HepG2 (cell line): ENCODE results near the gene OAS3. TPM values are rescaled to one million over a fixed set of nuclear protein-coding genes. Genes with fewer than 3 reads are reported as not detected.

Source experiments
- ATAC-seq: fragments of 200-7000 bp; cut with Tn5 transposase; 3 replicates; pipeline ENCODE4 v1.9.1; 2020; ENCODE audit warnings: mild to moderate bottlenecking, moderate library complexity
- BruUV-seq: library from RNA; stranded (reverse); fragments of 400-500 nt; replicated peaks from 2 replicates; lab custom pipeline; 2021; lab: Mats Ljungman, UMichigan
- CTCF ChIA-PET: fragments of 300-600 bp; formaldehyde crosslinking; extraction: SDS; loops from one replicate; lab custom pipeline; 2021; ENCODE audit warnings: low total read pairs, inconsistent platforms, low intra/inter-chr PET ratio; lab: Yijun Ruan, JAX
- POLR2A ChIA-PET: fragments of 350-600 bp; sonication (Branson Sonifier 250); formaldehyde crosslinking; loops from one replicate; lab custom pipeline; 2020; ENCODE audit warnings: antibody characterized with exemption, inconsistent platforms; lab: Yijun Ruan, JAX
- DNase-seq: peaks from one replicate; pipeline ENCODE4 v3.0.0-alpha.2; 2015; ENCODE audit warnings: low spot score
- FAIRE-seq: peaks from 3 replicates; lab custom pipeline; 2011; peaks lifted over from hg19 to GRCh38; lab: Jason Lieb, UNC
- H2AFZ ChIP-seq: one replicate; pipeline ENCODE4 v1.6.1; 2011; ENCODE audit warnings: low read length, inconsistent platforms
- H3K27ac ChIP-seq: fragments of 300-600 bp; 3 replicates; pipeline ENCODE4 v1.8.0; 2011; ENCODE audit warnings: mixed run types, mild to moderate bottlenecking, mixed read lengths, low read length, inconsistent platforms; ENCODE audit not compliant: insufficient read depth; ENCODE audit errors: extremely low read length
- H3K27me3 ChIP-seq, 2 experiments: fragments of 200-600 bp in 1 of 2; 2 replicates in 1 of 2; 3 replicates in 1 of 2; pipeline versions ENCODE4 v1.6.0 to v1.8.0; 2011; ENCODE audit warnings: low read length in 2 of 2, mild to moderate bottlenecking in 2 of 2, moderate library complexity in 2 of 2, inconsistent platforms in 1 of 2; ENCODE audit not compliant: insufficient read depth in 2 of 2, control insufficient read depth in 1 of 2
- H3K36me3 ChIP-seq, 2 experiments: fragments of 200-600 bp in 1 of 2; replicated peaks in 1 of 2; 2 replicates in 1 of 2; 3 replicates in 1 of 2; pipeline versions ENCODE4 v1.5.1 to v1.8.0; 2011; ENCODE audit warnings: low read length in 2 of 2, inconsistent platforms in 1 of 2; ENCODE audit not compliant: insufficient read depth in 2 of 2, control insufficient read depth in 1 of 2
- H3K4me1 ChIP-seq: 2 replicates; pipeline ENCODE4 v1.5.1; 2012; ENCODE audit warnings: low read length, inconsistent platforms; ENCODE audit not compliant: insufficient read depth
- H3K4me2 ChIP-seq: 2 replicates; pipeline ENCODE4 v1.6.0; 2011; ENCODE audit warnings: low read depth, low read length, inconsistent platforms
- H3K4me3 ChIP-seq, 3 experiments: fragments of 200-600 bp in 1 of 3; sonication (generic), shearing (Covaris generic) in 1 of 3; replicated peaks in 1 of 3; 2 replicates each; pipeline ENCODE4 v1.5.1; 2011 to 2016; ENCODE audit warnings: low read length in 3 of 3, inconsistent platforms in 2 of 3, low read depth in 2 of 3, mild to moderate bottlenecking in 2 of 3, control low read depth in 1 of 3, mixed read lengths in 1 of 3; ENCODE audit not compliant: insufficient read depth in 1 of 3
- H3K79me2 ChIP-seq: one replicate; pipeline ENCODE4 v1.6.1; 2011; ENCODE audit warnings: low read length, inconsistent platforms; ENCODE audit not compliant: insufficient read depth
- H3K9ac ChIP-seq: 2 replicates; pipeline ENCODE4 v1.6.0; 2011; ENCODE audit warnings: mild to moderate bottlenecking, low read depth, low read length, inconsistent platforms; ENCODE audit not compliant: insufficient read depth
- H3K9me3 ChIP-seq: 2 replicates; pipeline ENCODE4 v1.5.1; 2012; ENCODE audit warnings: mild to moderate bottlenecking, low read length
- H4K20me1 ChIP-seq: 2 replicates; pipeline ENCODE4 v1.6.0; 2011; ENCODE audit warnings: inconsistent platforms, mild to moderate bottlenecking, low read length, moderate library complexity; ENCODE audit not compliant: insufficient read depth
- ATF2 ChIP-seq: sonication (generic); formaldehyde crosslinking; IDR thresholded peaks from 2 replicates; pipeline ENCODE4 v1.4.0; 2020; ENCODE audit warnings: missing genetic modification reagents
- BCL6 ChIP-seq: IDR thresholded peaks from 2 replicates; pipeline ENCODE4 v1.6.1; 2016; ENCODE audit warnings: missing genetic modification reagents, missing compliant biosample characterization
- ELF4 ChIP-seq: sonication (generic); formaldehyde crosslinking; IDR thresholded peaks from 2 replicates; pipeline ENCODE4 v1.5.0; 2020; ENCODE audit warnings: missing genetic modification reagents, mild to moderate bottlenecking, moderate library complexity, borderline replicate concordance
- HMG20A ChIP-seq: IDR thresholded peaks from 2 replicates; pipeline ENCODE4 v1.6.1; 2016; ENCODE audit warnings: borderline replicate concordance
- KLF9 ChIP-seq: IDR thresholded peaks from 2 replicates; pipeline ENCODE4 v1.6.1; 2016; ENCODE audit warnings: low read depth
- NCOR1 ChIP-seq: fragments of 200-600 bp; sonication (generic); IDR thresholded peaks from 2 replicates; pipeline ENCODE4 v1.7.0; 2017; ENCODE audit warnings: antibody characterized with exemption, low read length, borderline replicate concordance
- PLSCR1 ChIP-seq: sonication (generic); formaldehyde crosslinking; IDR thresholded peaks from 2 replicates; pipeline ENCODE4 v1.5.0; 2020; ENCODE audit warnings: missing genetic modification reagents, mild to moderate bottlenecking, borderline replicate concordance
- RNF2 ChIP-seq: fragments of 450-650 bp; conservative IDR thresholded peaks from 2 replicates; pipeline ENCODE4 v1.6.1; 2016; ENCODE audit warnings: low read depth
- ZNF101 ChIP-seq: sonication (generic); formaldehyde crosslinking; IDR thresholded peaks from 2 replicates; pipeline ENCODE4 v1.4.0; 2020; ENCODE audit warnings: mild to moderate bottlenecking, low read depth, missing genetic modification reagents, borderline replicate concordance
- ZNF253 ChIP-seq: sonication (generic); formaldehyde crosslinking; IDR thresholded peaks from 2 replicates; pipeline ENCODE4 v1.8.0; 2022; ENCODE audit warnings: mild to moderate bottlenecking, missing genetic modification reagents, borderline replicate concordance
- ZNF3 ChIP-seq: IDR thresholded peaks from 2 replicates; pipeline ENCODE4 v1.7.0; 2017; ENCODE audit warnings: inconsistent platforms
- ZNF382 ChIP-seq: sonication (generic); formaldehyde crosslinking; IDR thresholded peaks from 2 replicates; pipeline ENCODE4 v1.5.0; 2020; ENCODE audit warnings: missing genetic modification reagents, mild to moderate bottlenecking, borderline replicate concordance
- ZNF879 ChIP-seq: sonication (generic); formaldehyde crosslinking; IDR thresholded peaks from 2 replicates; pipeline ENCODE4 v1.8.1; 2023; ENCODE audit warnings: missing genetic modification reagents
- WGBS: methylation state at CpG from one replicate; pipeline ENCODE4 v1.1.6; 2017; ENCODE audit warnings: low lambda C conversion rate; 5-methylcytosine and 5-hydroxymethylcytosine counted together
- in situ Hi-C: cut with HindIII; loops from 2 replicates; pipeline ENCODE4 v1.10.0; 2017; ENCODE audit warnings: low pct_unique_long_range_greater_than_20kb; ENCODE audit not compliant: extremely low pct_ligation_motif_present
- intact Hi-C: fragments of 100-400 bp; cut with micrococcal nuclease; formaldehyde crosslinking; loops from one replicate; pipeline ENCODE4 v1.10.0; 2022; ENCODE audit not compliant: unreplicated experiment
- polyA plus RNA-seq, 8 experiments: library from polyadenylated mRNA; depleted of rRNA in 3 of 8; stranded (reverse) in 7 of 8; unstranded in 1 of 8; fragments of >200 nt; fragmentation: Illumina TruSeq in 4 of 8; extraction: Trizol in 4 of 8; gene quantifications; 2 replicates each; pipeline versions ENCODE4 v1.2.1 to v1.2.3, GENCODE V29; 2011 to 2016; ENCODE audit warnings: low read depth in 4 of 8, missing spikeins in 1 of 8, mixed read lengths in 1 of 8; ENCODE audit not compliant: insufficient read depth in 1 of 8
- total RNA-seq, 5 experiments: library from RNA; depleted of rRNA; stranded (reverse); fragments of >200 nt; fragmentation: Illumina TruSeq; extraction: Trizol; gene quantifications; 2 replicates each; pipeline ENCODE4 v1.2.3, GENCODE V29; 2016; ENCODE audit warnings: low read depth in 1 of 5
- TF ChIP-seq, protein P1 (sequence below): sonication (generic); formaldehyde crosslinking; IDR thresholded peaks from 2 replicates; pipeline ENCODE4 v1.4.0; 2020; ENCODE audit warnings: low read depth, mild to moderate bottlenecking, missing genetic modification reagents

Gene OAS3
- total and polyA plus RNA-seq, 2 of the 13 experiments (the other 11 are each of a cell fraction or from before 2014, with no cell fraction given) = 4.8 to 10.5 TPM

DNA sequence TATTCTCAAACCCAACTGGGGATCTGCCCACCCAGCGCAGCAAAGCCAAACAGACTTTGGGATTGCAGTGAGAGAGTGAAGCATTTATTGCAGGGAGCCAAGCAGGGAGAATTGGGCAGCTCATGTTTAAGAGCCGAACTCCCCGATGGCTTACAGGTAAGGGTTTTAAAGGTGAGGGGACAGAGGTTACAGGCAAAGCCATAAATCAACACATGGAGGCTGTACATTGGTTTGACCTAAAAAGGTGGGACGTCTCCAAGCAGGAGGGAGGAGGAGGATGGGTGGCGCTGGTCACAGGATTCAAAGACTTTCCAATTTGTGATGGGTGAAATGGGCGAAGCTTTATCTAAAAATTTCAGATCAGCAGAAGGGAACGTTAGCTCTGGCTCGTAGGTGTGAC, 58.2 kb downstream of the OAS3 start (continued):
- no peak for TF ChIP-seq KLF9 (CRISPR knock-in tag)
- no peak for TF ChIP-seq ATF2 (CRISPR knock-in tag)
- no peak for TF ChIP-seq NCOR1

DNA sequence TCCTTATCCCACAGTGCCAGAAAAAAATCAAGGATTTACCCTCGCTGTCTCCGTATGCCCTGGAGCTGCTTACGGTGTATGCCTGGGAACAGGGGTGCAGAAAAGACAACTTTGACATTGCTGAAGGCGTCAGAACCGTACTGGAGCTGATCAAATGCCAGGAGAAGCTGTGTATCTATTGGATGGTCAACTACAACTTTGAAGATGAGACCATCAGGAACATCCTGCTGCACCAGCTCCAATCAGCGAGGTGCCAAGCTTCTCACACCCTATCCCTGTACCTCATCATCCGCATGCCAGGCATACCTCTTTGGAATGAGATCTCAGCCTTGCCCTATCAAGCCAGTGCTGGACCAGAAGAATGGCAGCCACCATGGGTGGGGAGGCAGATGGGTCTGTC, 59.2 kb downstream of the OAS3 start:
- in situ Hi-C loops (loop anchor here (5.0 kb wide), 1 partner anchor 35 kb away; no protein-coding TSS in a partner anchor), intact Hi-C loops (no loop called here)
- Histone ChIP-seq H3K4me1 (peaks cover 9% of the 10 kb centered on the region), H3K79me2 (no peaks in the 10 kb centered on the region), H3K4me2 (no peak overlapping the region), H3K36me3 (no peaks in the 10 kb centered on the region), H3K27me3 (peaks cover 1 to 3% of the 10 kb centered on the region in 2 experiments; a peak in 1 of 5 replicates), H3K9me3 (no peaks in the 10 kb centered on the region), H2AFZ (no peak overlapping the region), H4K20me1 (no peaks in the 10 kb centered on the region), H3K27ac (no peak overlapping the region), H3K4me3 (no peak overlapping the region), H3K9ac (no peak overlapping the region)
- FAIRE-seq (no peak), ATAC-seq (no peak), DNase-seq (no peak)
- BruUV-seq = no TSS peak
- POLR2A ChIA-PET = no interaction called here
- CTCF ChIA-PET = no interaction called here
- TF ChIP-seq PLSCR1 (no peak), ZNF879 (CRISPR knock-in tag) (no peak), BCL6 (no peak), ELF4 (CRISPR knock-in tag) (no peak), ZNF101 (no peak), RNF2 (no peak), ZNF3 (no peak), HMG20A (CRISPR knock-in tag) (no peak), ZNF253 (CRISPR knock-in tag) (no peak), ZNF382 (no peak)
- TF ChIP-seq, protein P1, sequence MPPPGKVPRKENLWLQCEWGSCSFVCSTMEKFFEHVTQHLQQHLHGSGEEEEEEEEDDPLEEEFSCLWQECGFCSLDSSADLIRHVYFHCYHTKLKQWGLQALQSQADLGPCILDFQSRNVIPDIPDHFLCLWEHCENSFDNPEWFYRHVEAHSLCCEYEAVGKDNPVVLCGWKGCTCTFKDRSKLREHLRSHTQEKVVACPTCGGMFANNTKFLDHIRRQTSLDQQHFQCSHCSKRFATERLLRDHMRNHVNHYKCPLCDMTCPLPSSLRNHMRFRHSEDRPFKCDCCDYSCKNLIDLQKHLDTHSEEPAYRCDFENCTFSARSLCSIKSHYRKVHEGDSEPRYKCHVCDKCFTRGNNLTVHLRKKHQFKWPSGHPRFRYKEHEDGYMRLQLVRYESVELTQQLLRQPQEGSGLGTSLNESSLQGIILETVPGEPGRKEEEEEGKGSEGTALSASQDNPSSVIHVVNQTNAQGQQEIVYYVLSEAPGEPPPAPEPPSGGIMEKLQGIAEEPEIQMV (CRISPR knock-in tag) = no peak
- WGBS = 37% methylated on average over 7 of the region's 7 CpGs
